GM19023 (cell line): ENCODE measurements around the gene TMEM14B.
A peak's percentile ranks its signal among the peaks of the same experiment; 100 is the strongest.
"Not testable (repeated sequence)": the region's sequence is repeated elsewhere in the genome, so short reads cannot be mapped to it uniquely, and the experiment has no call there.

Experiments
- ATAC-seq: cut with Tn5 transposase; IDR thresholded peaks from one replicate; pipeline ENCODE4 v1.9.1; 2021; ENCODE audit warnings: mild to moderate bottlenecking, moderate library complexity; ENCODE audit not compliant: unreplicated experiment

TMEM14B gene

DNA sequence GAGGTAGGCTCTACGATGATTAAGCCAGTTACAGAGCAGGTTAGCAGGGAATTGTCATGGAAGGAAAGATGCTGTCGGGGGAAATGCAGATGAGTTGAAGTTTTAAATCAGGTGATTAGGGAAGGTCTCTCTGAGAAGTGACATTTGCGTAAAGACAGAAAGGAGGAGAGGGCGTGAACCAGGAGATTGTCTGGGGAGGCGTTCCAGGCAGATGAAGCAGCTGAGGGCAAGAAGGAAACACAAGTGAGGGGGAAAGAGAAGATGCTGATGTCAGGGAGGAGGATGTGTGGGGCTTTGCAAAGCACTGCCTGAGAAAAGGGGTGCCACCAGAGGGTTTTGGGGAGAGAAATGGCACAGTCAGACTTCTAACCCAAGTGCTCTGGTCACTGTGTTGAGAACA lies 2.5 kb upstream of the TMEM14B start:
- no peak for ATAC-seq

DNA sequence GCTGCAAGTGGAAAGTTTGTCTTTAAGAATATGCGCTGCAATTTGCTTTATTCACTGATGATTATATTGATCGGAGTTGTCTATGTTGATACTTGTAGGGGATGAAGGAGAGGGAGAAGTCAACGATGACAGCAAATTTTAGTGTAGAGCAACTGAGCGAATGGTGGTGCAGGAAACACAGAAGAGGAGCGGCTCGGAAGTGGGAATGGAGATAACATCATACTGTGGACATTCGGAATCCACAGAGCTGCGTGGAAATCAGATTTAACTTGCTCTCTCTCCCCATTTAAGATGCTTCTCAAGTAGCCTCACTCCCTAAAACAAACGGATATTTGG lies 722 bp upstream of the TMEM14B start:
- ATAC-seq: no peak

DNA sequence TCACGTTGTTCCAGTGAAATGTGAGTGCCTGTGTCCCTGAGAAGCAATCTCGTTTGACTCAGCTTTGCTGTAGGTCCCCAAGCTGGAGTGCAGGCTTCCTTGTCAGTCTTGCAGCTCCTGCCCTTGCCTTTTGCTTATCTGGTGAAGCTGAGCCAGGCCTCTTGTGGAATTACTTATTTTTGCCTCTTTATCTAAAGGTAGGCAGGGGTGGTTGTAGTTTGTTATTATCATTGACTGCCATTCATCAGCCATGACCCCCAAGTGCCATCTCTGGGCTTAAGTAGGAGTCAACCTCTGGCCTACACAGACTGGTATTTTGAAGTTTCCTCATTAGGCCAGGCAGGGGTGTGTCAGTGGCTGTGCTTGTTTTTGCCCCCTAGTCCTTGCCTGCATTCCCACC lies 2.1 kb downstream of the TMEM14B start:
- no peak for ATAC-seq

DNA sequence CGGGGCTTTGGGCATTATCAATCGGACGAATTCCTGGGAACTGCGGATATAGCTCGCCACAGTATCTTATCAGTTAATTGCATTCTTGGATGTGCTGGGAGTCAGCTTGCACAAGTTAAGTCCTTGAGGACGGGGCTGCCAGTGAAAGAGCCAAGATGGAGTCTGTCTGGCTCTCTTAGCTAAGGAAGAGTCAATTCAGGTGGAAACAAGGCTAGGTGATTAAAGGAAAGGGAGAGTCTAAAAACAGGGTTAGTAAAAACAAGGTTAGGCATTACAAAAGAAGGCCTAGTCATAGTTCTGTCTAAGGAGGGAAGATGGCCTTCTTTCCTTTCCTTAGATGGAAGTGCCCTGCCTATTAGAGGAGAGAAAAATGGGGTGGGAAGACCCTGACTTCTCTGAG lies 3.0 kb downstream of the TMEM14B start:
- ATAC-seq: not testable (repeated sequence)

DNA sequence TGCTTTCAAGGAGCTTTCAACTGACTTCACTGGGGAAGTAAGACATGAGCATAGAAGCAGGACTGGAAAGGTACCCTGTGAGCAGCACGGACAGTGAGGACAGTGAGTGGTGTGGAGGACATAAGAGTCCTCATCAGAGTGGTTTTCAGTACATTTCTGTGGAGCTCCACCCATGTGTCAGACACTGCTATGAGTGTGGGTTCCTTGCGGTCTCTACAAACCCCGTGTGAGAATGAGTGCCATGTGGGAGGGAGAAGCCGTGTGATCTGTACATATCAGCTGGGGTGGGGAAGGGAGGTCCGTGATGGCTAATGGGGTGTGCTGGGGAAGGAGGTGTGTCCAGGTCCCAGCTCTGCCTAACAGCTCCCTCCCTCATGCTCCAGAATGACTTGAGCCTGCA lies 4.2 kb downstream of the TMEM14B start:
- not testable (repeated sequence) for ATAC-seq

DNA sequence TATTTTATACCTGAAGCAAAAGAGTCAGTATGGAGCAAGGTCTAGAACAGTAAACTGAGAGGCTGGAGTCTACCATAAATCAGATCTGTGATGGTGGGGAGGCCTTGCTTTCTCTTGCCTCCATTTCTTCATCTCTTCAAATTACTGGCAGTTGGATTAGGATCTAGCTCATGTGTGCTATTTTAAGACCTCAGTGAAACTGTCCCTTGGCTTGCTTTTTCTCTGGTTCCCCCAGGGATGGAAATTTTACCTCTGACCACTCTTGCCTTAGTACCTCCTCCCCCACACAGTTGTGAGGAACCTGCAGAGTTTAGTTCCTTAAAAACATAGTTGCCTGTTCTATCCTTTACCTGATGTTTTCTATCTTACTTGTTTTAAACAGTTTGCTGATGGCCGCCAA lies 8.5 kb downstream of the TMEM14B start:
- no peak for ATAC-seq

DNA sequence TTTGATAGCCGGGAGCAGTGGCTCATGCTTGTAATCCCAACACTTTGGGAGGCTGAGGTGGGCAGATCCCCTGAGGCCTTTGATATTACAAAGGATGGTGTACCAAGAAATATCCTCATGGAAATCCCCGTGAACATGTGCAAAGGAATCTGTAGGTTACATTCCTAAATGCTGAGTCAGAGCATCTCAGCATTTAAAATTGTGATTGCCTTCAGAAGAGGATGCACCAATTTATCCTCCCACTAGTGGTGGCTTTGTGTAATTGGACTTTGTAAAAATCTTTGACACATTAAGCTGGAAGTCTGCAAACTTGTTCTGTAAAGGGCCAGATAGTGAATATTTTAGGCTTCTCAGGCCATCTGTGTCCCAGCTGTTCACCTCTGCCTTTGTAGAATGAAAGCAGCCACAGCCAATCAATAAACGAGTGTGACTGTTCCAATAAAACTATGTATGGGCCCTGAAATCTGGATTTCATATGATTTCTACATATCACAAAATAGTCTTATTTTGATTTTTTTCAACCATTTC lies 11.8 kb downstream of the TMEM14B start:
- ATAC-seq: no peak

DNA sequence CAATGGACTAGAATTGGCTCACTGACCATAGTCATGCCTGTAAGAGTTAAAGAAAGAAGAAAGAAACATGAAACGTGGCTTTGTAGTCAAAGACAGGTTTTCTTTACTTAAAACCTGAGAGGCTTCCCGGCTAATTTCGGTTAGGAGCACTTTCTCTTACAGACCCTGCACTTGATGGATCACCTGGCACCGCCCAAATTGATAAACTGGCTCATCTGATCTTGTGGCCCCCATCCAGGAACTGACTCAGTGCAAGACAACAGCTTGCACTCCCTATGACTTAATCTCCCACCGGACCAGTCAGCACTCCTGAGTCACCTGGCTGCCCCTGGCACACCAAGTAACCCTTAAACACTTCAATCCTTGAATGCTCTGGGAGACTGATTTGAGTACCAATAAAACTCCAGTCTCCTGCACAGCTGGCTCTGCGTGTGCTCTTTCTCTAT lies 12.3 kb downstream of the TMEM14B start:
- ATAC-seq: no peak

DNA sequence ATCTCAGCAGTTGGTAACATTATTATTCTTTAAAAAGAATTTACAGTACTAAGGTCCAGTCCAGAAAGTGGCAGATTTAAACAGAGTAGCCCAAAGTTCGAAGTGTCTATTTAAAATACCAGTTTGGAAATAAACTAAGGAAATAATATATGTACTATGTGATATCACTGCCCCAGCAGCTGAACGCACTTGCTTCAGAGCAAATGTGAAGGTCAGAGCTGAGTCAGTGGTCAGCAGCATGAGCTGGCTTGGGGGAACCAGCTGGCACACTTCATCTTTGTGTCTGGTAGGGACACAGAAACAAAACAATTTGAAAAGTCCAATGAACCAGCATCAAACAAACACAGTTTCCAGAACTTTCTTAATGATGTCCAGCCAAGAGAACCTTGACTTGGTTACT lies 15.4 kb downstream of the TMEM14B start:
- no peak for ATAC-seq

DNA sequence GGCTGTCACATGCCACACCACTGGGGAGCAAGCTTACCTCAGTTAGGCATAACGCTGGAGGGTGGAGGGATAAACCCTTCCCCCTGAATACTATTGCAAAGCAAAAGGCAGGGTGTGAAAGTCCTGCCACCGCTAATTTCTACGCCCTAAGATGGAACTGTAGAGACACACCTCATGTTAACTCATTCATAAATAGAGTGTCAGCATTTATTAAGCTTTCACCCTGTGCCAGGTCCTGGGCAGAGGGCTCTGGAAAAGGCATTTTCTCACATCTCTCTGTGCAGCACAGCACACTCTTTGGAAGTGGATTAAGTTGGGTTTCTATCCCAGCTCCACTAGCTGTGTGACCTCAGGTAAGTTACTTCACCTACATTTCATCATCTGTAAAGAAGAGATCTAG lies 21.8 kb downstream of the TMEM14B start:
- no peak for ATAC-seq

DNA sequence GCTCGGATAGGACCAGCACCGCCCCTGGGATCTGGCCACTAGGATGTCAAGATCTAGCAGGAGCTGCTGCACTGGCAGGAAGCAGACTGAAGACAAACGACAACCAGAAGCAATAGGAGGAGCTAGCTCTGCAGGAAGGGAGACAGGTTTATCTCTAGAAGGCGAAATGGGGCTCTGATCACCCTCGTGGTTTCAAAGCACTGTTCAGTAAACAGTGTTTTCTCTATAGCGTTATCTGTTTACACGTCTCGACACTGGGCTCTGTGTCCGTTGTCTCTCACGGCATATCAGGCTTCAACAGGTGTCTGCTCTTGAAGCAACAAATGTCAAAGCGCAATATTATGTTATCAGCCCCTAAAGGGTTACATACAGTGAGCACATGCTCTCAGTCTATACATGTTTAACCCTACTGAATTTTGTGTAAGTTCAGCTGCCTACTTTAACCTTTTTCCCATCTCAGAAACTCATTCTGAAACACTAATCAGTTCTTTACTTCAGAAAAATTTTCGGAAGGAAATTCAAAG lies 23.8 kb downstream of the TMEM14B start:
- ATAC-seq: no peak

DNA sequence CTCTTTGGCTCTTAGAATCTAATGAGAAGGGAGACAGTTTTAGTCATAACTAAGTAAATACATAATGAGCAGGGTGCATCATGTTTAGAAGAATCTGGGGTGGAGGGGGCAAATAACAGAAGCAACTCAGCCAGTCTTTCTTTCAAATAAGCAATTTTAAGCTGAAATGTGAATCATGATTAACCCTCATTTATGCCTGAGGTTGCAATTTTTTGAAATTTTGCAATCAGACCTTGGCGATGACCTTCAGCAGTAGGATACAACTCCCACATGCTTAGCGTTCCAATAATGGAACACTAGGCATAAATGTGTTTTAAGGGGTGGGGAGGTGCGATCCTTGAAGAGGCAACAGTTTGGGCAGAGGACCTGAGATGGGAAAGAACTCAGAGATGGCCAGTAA lies 30.6 kb downstream of the TMEM14B start:
- ATAC-seq: no peak

DNA sequence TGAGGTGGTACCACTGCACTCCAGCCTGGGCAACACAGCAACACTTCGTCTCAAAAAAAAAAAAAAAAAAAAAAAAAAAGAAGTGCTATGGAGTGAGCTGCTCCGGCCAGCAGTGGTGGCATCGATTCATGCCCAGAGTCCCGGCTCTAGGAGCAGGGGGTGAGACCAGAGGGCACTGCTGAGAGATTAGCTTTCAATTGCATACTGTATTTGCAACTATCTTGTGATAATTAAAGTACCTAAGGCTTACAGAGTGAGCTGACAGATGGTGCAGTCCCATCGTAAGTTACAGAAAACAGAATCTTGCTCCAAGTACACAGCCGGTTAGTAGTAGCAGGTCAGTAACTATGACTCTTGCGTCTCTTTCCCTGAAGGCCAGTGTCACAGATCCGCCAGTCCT lies 31.5 kb downstream of the TMEM14B start:
- no peak for ATAC-seq

DNA sequence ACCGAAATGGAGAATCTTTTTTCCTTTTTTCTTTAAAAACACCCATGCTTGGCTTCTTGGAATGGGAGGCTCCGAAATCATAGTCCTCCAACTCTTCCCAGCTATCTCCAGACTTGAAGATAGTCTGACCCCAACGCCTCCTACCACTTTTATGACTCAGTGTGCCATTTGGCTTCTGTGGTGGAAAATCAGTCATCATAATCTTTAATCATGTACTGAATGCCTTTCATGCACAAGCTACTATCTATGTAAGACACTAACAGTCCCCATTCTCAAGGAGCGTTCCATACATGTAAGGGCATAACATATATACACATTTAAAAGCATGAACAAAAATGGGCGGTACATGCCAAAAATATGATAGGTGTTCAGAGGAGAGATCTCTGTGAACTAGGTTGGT lies 44.1 kb downstream of the TMEM14B start:
- no peak for ATAC-seq

DNA sequence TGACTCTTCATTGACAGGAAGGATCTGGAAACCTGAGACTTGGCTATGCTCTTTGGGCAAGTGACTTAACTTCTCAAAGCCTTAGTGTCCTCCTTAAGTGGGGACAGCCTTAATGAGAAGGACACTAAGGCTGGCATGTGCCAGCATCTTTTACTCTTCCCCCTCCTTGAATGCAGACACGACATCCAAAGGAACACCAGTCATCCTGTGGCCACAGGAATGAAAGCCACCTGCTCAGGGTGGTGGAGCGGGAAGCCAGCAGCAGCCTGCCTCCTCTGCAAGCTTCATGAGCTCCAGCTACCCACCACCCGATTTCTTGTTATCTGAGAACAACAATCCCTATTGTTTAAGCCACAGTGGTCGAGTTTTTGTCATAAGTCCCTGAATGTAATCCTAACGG lies 44.5 kb downstream of the TMEM14B start:
- no peak for ATAC-seq

DNA sequence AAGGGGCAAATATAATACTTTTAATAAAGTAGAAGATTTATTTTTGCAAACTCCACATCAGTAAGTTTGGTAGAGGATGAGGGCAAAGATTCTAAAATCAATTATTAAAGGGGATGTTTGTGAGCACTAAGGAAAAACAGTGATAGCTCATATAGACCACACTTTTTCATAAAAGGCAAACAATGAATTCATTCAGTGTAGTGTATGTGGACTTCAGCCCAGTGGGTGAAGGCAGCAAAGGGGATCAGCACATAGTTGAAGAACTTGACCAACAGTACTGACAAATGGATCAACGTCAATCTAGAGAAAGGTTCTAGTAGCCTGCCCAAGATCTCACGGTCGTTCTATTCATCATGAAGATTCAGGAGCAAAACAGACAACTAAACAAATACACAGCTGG lies 45.4 kb downstream of the TMEM14B start:
- ATAC-seq: no peak

DNA sequence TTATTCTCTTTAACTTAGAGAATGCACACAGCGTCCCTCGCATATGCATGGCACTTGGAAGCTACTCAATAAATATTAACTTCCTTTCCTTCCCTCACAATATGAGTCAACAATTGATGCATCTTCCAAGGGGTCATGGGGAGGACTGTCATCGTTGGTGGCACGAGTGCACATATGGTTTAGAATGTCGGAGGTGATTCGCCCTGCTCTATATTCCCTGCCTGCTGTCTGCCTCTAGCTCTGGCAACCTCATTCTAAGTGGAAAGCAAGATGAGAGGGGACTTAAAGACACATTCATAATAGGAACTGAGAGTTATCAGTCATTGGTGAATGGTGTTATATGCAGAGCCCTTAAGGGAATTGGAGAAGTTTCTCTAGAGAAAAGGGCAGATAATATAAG lies 46.1 kb downstream of the TMEM14B start:
- ATAC-seq: no peak

DNA sequence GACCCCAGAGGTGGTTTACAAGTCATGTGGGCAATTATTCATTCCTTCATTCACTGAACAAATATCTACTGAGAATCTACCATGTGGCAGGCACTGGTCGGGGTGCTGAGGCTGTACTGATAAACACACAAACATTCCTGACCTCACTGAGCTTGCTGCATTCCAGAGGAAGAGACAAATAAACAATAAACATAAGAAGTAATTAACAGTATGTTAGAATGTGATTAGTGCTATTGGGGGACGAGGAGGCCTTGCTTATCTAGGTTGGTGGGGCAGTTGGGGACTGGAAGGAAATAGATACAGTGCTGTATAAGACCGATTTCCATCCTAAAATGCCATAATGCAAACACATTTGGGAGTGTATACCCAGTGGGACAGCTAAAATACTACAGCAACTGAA lies 46.6 kb downstream of the TMEM14B start:
- no peak for ATAC-seq

DNA sequence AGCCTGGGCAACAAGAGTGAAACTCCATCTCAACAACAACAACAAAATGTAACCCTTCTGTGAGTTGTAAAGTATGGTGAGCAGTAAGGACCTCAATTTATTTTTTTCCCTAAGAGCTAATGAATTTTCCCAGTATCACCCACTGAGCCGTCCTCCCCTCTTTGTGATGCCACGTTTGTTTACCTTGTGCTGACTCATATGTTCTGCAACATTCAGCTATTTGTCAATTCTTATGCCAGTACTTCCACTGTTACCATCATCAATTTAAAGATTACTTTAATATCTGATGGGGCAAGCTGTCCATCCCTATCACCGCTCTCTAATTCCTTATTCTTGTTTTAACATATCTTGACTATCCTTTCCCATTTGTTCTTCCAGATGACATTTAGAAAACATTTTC lies 53.2 kb downstream of the TMEM14B start:
- ATAC-seq: no peak

DNA sequence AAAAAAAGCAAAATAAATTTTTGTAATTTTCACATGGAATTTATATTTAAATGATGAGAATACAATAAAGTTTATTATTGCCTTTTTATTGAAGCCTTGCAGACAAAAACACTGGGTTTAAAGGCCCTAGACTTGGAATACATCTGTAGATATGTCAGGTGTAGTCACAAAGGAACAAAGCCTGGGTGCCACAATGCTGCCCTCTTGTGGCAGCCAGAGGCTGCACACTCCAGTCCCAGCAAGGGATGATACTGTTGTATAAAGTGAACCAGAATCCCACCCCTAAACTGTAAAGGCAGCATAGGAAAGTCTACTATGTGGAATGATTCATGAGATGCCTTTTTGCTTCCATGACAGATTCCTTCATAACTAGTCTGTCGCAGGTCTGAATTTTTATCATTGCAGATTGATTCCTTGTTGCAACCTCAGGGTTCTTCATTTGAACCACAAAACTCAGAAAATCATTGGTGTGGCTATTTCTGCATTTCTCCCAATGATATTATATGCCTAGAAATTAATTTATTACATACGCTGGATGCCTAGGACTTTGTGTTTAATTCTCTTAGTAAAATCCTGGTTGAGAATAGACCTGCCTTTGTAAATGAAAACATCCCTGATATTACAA lies 53.7 kb downstream of the TMEM14B start:
- ATAC-seq: peak; percentile 91
